NCI-H1417 treated with DMSO at 0.1 percent for 48 hours (cell line): ENCODE results near the gene GMPS.
"Not testable (repeated sequence)": the region's sequence is repeated elsewhere in the genome, so short reads cannot be mapped to it uniquely, and the experiment has no call there.

Source experiments
- DNase-seq: peaks from one replicate; lab custom pipeline; 2025; lab: John Stamatoyannopoulos, UW

The GMPS gene

DNA sequence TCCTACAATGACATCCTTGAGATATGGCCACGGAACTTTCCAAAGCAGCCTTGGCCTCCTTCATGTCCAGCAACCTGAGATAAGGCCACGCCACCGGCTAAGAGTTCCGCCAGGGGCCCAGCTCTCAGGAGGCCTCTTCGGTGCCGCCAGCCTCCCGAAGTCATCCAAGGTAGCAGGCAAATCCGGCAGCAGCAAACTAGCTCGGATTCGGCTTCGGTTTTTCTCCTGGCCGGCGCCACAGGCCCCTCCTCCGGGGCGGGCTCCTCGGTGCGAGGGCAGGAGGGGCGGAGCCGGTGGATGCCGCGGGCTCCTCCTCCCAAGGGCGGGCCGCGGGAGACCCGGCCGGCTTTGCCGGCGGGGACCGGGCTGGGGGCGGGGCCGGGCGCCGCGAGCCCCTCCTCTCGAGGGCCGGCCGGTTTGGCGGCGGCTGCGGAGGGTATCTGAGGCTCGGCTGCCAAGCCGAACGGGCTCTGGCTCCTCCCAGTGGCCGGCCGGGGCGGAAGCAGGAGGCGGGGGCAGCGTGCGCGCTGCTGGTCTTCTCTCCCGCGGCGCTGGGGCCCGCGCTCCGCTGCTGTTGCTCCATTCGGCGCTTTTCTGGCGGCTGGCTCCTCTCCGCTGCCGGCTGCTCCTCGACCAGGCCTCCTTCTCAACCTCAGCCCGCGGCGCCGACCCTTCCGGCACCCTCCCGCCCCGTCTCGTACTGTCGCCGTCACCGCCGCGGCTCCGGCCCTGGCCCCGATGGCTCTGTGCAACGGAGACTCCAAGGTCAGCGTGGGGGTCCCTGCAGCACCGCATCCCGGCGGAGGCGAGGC, at the start of gene GMPS:
TSS of gene GMPS (plus strand) at position 518 of the 812 bp plus-strand sequence. CDS start at position 739, 221 bp downstream.
- DNase-seq = peak; percentile 94

DNA sequence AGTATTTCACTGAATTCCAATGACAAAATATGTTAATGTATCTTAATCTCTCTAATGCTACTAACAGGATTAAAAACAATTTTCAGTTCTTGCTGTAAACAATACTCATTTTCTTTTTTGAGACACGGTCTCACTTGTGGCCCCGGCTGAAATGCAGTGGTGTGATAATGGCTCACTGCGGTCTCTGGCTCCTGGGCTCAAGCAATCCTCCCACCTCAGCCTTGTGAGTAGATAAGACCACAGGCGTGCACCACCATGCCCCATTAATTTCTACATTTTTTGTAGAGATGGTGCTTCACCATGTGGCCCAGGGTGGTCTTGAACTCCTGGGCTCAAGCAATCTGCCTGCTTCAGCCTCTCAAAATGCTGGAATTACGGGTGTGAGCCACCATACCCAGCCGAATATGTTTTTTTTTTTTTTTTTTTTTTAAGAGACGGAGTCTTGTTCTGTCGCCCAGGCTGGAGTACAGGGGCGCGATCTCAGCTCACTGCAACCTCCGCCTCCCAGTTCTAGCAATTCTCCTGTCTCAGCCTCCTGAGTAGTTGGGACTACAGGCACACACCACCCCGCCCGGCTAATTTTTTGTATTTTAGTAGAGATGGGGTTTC, 41.9 kb upstream of the GMPS start:
- not testable (repeated sequence) for DNase-seq

DNA sequence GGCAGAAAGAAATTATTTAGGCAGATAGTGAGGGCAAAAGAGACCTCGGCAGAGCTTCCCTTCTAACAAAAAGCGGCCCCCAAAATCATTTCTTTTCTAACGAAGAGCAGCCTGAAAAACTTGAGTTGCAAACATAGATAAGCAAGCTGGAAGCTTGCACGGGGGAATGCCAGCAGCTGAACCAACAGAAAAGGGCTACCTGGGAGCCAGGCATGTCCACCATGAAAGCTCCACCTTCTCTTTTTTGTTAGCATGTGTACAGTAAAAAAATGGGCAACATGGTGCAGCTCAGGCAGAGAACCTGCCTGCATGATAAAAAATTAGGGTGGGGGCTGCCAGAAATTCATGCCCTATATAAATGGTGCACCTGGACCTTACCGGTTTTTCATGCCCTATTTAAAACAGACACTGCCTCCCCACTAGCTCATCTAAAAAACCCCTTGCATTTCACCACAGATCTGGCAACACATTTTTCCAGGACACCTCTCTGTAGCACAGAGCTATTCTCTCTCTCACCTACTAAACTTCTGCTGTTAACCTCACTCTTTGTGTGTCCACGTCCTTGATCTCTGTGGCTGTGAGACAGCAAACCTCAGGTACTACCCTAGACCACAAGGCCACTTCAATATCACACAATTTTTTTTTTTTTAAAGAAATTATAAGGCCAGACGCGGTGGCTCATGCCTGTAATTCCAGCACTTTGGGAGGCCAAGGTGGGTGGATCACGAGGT, 34.9 kb upstream of the GMPS start:
- no peak for DNase-seq

GRCh38 chr3:155843569-155843968, 26.9 kb upstream of the GMPS start:
- no peak for DNase-seq

DNA sequence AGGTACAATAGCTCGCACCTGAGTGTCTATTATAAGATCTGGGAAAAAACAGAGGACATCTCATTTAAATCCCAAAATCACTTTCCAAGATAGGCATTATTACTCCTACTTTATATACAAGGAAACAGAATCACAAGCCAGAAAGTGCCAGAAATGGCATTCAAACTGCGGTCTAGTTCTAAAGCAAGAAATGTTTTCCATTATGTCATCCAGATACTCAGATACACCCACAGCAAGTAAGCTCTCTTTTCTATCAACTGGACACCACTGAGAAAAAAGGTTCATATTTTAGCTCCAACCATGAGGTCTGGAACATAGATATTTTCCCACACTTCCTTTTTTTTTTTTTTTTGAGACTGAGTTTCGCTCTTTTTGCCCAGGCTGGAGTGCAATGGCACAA, 24.3 kb upstream of the GMPS start:
- no peak for DNase-seq

DNA sequence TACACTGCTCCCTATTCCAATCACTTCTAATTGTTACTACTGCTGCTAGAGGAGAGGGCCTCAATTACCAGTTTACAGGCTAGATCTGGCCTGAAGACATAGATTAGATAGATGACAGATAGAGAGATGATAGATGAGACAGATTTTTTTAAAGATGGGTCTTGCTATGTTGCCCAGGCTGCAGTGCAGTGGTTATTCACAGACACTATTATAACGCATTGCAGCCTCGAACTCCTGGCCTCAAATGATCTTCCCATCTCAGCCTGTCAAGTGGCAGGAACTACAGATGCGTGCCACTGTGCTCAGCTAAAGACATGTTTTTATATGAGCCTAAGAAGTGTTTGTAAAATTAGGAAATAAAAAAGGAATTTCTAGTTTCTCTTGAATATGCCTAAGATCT, 22.5 kb upstream of the GMPS start:
- no peak for DNase-seq

GRCh38 chr3:155849404-155849803, 21.0 kb upstream of the GMPS start:
- DNase-seq = not testable (repeated sequence)

- no peak for DNase-seq
Observed at GRCh38 chr3:155852341-155852740, 18.1 kb upstream of the GMPS start.

DNA sequence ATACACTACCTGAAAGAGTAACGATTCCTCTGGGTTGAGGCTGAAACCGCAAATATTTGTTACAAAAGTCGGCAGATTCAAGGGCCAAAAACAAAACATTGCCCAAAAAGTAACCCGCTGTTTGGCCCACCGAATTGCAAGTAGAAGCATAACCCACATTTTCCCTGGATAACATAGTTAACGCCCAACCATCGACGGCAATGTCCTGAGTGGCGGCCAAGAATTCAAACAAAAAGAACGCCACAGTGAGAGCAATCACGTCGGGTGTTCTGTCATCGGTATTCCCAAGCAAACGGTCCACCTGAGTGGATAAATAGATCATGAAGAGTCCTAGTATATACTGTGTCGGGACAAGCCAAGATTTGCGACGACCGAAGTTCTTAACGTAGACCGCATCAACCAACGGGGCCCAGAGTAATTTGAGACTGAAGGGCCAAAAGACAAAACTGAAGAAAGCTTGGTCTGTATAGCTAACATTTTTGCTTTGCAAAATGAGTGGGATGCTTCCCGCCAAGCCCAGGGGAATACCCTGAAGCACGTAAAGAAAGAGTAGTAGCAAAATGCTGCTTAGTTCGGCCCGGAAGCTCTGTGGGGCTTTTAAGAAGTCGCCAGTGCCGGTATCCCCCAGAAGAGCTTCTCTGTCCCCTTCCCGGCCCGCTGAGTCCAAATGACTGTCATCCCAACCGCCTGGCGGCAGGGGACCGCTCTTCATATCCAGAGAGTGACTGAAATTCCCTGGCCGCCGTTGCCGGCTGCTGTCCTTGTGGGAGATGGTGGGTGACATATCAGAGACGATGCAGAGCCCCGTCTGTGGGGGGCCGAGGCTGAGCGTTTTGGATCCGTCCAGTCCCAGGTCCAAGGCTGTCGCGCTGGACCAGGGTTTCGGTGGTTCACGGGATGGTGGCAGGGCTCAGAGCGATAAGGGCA, 17.0 kb upstream of the GMPS start:
- DNase-seq = no peak

DNA sequence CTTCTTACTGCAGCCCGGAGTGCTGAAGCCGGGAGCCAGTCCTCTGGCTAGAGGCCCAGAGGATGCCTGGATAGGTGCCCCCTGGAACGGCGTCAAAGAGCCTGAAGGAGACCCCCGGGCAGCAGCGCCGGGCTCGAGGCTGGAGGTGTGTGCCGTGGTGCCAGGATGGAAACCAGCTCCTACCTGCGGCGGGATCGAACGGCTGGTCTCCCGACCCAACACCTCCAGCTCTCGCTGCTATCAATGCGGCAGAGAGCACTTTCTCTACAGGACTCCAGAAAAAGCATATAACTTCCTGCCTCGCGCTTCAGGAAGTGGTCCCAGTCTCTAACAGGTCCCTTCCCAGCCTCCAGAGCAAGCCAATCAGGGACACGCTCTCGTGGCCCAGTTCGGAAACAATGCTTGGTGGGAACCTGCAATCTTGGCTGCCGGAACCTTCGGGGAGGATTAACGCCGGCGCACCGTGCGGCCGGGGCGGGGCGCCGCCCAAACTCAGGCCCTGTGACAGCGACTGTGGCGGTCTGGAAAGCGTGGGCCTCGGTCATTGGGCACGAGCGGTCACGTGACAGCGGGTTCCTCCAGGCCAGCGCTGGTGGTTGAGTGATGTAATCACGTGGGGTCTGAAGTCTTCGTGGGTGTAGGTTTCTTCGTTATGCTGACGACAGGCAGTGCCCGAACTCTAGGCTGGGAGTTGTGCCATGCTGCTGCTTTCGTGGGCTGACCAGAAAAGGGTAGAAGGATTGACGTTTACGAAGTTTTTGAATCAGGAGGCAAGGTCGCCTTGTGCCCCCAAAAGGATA, 16.1 kb upstream of the GMPS start, which contains the start of gene SLC33A1:
TSS of gene SLC33A1 (minus strand) at position 287 of the 800 bp plus-strand sequence. CDS start 430 bp downstream, outside the sequence.
- DNase-seq = peak; percentile 96

GRCh38 chr3:155859859-155860258, 10.6 kb upstream of the GMPS start:
- DNase-seq = peak; percentile 11

GRCh38 chr3:155860424-155860823, 10.0 kb upstream of the GMPS start:
- not testable (repeated sequence) for DNase-seq

- DNase-seq = no peak
Observed at GRCh38 chr3:155861476-155862183, 8.8 kb upstream of the GMPS start.

DNA sequence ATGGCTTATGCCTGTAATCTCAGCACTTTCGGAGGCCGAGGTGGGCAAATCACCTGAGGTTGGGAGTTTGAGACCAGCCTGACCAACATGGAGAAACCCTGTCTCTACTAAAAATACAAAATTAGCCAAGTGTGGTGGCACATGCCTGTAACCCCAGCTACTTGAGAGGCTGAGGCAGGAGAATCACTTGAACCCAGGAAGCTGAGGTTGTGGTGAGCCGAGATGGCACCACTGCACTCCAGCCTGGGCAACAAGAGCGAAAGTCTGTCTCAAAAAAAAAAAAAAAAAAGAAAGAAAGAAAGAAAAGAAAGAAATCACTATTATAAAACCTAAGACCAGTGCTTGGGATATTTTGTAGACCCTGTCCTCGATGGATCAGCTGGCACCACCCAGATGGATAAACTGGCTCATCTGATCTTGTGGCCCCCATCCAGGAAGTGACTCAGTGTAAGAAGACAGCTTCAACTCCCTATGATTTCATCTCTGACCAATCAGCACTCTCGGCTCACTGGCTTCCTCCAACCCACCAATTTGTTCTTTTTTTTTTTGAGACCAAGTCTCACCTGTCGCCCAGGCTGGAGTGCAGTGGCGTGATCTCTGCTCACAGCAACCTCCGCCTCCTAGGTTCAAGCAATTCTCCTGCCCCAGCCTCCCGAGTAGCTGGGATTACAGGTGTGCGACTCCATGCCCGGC, 8.0 kb upstream of the GMPS start:
- not testable (repeated sequence) for DNase-seq

DNA sequence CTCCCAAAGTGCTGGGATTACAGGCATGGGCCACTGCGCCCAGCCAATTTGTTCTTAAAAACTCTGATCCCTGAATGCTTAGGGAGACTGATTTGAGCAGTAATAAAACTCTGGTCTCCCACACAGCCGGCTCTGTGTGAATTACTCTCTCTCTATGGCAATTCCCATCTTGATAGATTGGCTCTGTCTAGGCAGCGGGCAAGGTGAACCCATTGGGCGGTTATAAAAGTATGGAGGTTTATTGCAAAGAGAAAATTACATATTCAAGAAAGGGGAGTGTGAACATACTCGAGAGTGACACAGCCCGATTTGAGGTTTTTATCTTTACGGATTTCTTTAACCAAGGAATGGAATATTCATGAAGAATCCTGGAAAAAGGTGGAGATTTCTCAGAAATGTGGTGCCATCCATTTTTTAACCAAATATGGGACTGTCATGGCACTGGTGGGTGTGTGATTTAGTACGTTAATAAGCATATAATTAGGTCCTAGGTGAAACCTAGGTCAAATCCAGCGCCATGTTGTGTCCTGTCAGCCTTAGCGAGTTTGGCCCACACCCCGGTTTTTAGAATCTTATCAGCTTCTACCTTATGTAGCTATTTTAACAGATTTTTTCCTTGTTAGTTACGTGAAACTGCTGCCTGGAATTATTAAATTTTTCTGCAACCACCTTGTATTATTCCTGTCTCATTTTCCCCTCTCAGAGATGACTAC, 7.2 kb upstream of the GMPS start:
- DNase-seq = no peak

DNA sequence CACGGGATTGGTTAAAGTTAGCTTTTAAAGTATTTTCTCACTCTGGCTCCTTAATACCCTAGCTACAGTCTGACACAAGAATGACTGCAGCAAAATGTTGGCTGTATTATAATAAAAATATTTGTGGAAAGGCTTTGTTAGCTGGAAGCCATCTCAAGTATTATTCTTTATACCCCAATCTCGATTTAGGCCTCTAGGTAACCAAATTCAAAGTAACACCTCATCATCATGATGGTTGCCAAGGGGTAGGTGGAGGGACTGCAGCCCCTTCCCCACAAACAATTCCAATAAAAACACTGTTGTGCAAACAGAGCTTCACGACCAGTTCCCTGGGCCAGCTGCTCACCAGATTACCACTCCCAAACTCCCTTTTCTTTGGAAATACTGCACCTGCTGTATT, 759 bp upstream of the GMPS start:
- no peak for DNase-seq

GRCh38 chr3:155870945-155871745, 695 bp downstream of the GMPS start:
- DNase-seq = no peak

DNA sequence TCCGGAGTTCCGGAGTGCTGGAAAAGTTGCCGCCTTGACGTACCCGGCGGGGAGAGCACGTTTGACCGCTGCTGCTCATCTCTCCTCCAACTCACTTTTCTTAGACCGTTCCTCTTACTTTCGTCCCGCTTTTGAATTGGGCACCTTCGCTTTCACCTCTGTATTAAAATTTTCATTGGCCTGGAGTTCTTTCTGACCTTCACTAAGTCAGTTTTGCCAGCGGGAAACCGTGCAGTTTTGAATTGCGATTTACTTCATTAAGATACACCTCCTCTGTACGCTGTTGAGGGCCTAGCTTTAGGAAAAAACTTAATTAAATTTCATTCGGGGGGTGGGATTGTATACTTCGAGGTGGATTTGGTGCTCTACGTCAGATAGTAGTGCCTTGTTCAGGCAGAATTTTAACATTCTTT, 1.3 kb downstream of the GMPS start:
- DNase-seq = no peak
